T-helper 1 cell treated with Interleukin-12 subunit alpha and Interleukin-12 subunit beta and Interleukin-4 antibody, amounts not matched to agents 30 ng/mL and 1 ng/mL, for 36 hours (primary cell): ENCODE results near the gene GBX2. TPM values are rescaled to one million over a fixed set of nuclear protein-coding genes. Genes with fewer than 3 reads are reported as not detected.

Experiments used
- intact Hi-C: fragments of 100-400 bp; cut with micrococcal nuclease; formaldehyde crosslinking; loops from one replicate; pipeline ENCODE4 v1.15.1; 2024
- total RNA-seq: library from RNA; stranded (reverse); gene quantifications from 2 replicates; pipeline ENCODE4 v1.2.3, GENCODE V29; 2022

Gene GBX2
- total RNA-seq, 1 donor from 2014 or later, result not detected

DNA sequence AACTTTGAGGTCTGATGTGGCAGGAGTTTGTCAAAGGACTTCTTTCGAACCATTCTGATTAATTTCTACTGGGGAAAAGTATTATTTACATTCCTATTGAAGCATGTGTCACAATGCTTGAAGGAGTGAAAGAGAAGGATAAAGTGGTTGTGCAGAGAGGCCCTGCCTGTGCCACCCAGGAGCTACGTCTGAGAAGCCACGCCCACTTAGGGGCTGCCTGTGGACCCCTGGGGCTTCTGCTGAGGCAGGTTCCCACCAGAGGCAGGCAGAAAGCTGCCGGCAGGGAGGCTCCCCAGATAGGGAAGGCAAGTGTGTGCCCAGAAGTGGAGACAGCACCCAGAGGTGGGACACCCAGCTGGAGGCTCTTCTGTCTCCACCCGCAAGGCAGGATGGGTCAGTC, 47.4 kb downstream of the GBX2 start:
- intact Hi-C loops, result no loop called here

DNA sequence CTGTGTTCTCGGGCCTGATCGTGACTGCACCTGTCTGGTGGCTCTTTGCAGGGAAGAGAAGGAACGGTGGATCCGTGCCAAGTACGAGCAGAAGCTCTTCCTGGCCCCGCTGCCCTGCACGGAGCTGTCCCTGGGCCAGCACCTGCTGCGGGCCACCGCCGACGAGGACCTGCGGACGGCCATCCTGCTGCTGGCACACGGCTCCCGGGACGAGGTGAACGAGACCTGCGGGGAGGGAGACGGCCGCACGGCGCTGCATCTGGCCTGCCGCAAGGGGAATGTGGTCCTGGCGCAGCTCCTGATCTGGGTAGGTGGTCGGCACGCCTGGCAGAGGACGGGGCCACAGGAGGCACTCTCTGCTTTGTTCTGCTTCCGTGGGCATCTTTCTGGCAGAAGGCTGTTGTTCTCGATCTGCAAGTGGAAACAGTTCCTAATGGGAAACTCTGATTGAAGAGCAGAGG, 48.0 kb downstream of the GBX2 start:
- intact Hi-C loops, result no loop called here

GRCh38 chr2:236119476-236119875, 48.7 kb downstream of the GBX2 start:
- intact Hi-C loops, result no loop called here

GRCh38 chr2:236119003-236119402, 49.2 kb downstream of the GBX2 start:
- intact Hi-C loops, result no loop called here

GRCh38 chr2:236117861-236118269, 50.3 kb downstream of the GBX2 start:
- intact Hi-C loops, result no loop called here

DNA sequence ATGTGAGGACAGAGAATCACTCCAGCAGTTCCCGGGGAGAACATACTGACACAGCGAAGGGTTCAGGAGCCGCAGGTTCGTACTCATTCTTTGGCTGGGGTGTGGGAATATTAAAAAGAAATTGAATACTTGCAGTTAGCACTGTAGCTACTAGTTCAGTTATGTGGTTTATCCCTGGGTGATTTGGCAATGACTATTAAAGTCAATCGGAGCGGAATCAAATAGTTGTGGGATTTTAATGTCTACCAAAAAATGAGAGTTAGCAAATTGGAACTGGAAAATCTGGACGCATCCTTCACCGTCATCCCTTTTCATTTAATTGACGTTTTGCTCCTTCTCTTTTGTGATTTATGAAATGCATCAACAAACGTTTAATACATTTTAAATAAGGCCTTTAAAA, 50.8 kb downstream of the GBX2 start:
- intact Hi-C loops, result no loop called here

Other genes with a start within 250 kb of the GBX2 start
- not detected in 2 replicates for gene ASB18, start 96.0 kb upstream of the GBX2 start, total RNA-seq